ENCODE results near the gene MRPL24. TPM values are rescaled to one million over a fixed set of nuclear protein-coding genes. Genes with fewer than 3 reads are reported as not detected.

MRPL24 gene
- total RNA-seq, 1 experiment from 2014 or later, result 27.3 TPM

- H4K91ac ChIP-seq (ENCODE audit: insufficient read length, low read depth, low read length), result no peak overlapping the region
- no peak for DNase-seq
- peak overlapping the region; percentile 73 for H3K9ac ChIP-seq (ENCODE audit: extremely low read depth, insufficient read length, low read length)
- H3K36me3 Mint-ChIP-seq (ENCODE audit: insufficient read depth in 1 of 3, low read depth in 3 of 3), result peaks cover 11 to 27% (median 25%) of the 10 kb centered on the region in 3 experiments
- no peak overlapping the region for H4K8ac ChIP-seq (replicated peaks; ENCODE audit: insufficient read length, low read depth, low read length)
- WGBS (ENCODE audit: extremely low coverage, insufficient read length, low lambda C conversion rate), result no CpG with 5 or more reads among the region's 14 CpGs
- no peaks in the 10 kb centered on the region for H4K20me1 ChIP-seq (ENCODE audit: control insufficient read depth, insufficient read depth, insufficient read length)
- peak overlapping the region; percentile 85 for H3K4me2 ChIP-seq (ENCODE audit: insufficient read depth, insufficient read length, low read length)
- no peak overlapping the region for H2BK120ac ChIP-seq (ENCODE audit: low read depth, low read length, poor library complexity, severe bottlenecking)
- peaks cover 17% of the 10 kb centered on the region for H3K23me2 ChIP-seq (ENCODE audit: insufficient read length, low read depth, low read length, poor library complexity, severe bottlenecking)
- no peak overlapping the region for H2AK5ac ChIP-seq (ENCODE audit: insufficient read length, low read length)
- H2BK15ac ChIP-seq (ENCODE audit: low read depth, low read length), result no peak overlapping the region
- H3K14ac ChIP-seq (ENCODE audit: insufficient read depth, low read length), result no peak overlapping the region
- no peak overlapping the region for H2BK5ac ChIP-seq (ENCODE audit: insufficient read length, low read length)
- H3K4me1 ChIP-seq (ENCODE audit: insufficient read depth, low read length), result no peaks in the 10 kb centered on the region; the same call in 1 of the 2 replicates
- no peak overlapping the region for H3K56ac ChIP-seq (ENCODE audit: insufficient read length, low read depth, low read length)
- H2BK12ac ChIP-seq (ENCODE audit: insufficient read length, low read depth, low read length), result no peak overlapping the region
- no peak overlapping the region for H3K23ac ChIP-seq (ENCODE audit: insufficient read length, low read depth, low read length)
- no peaks in the 10 kb centered on the region for H3K9me3 ChIP-seq (ENCODE audit: control insufficient read depth, low read depth, low read length)
- no peak overlapping the region for H3K4me3 Mint-ChIP-seq
- H3K79me2 ChIP-seq (ENCODE audit: insufficient read depth, low read length), result peaks cover 24% of the 10 kb centered on the region
- H3K9me3 Mint-ChIP-seq, result no peaks in the 10 kb centered on the region
- no peak overlapping the region for H3T11ph ChIP-seq (ENCODE audit: low read length)
- no peak for TF ChIP-seq CTCF (conservative IDR thresholded peaks at IDR 0.05)
- no peak overlapping the region for H3K27ac ChIP-seq (ENCODE audit: insufficient read length, low read depth, low read length)
- H2BK20ac ChIP-seq (ENCODE audit: low read depth, low read length, poor library complexity, severe bottlenecking), result no peak overlapping the region
- H2AFZ ChIP-seq (ENCODE audit: low read length), result no peak overlapping the region
- H3K27me3 Mint-ChIP-seq (ENCODE audit: low read depth), result no peaks in the 10 kb centered on the region
- H3K4me1 Mint-ChIP-seq, result peaks cover 31 to 33% of the 10 kb centered on the region in 2 experiments
- H3K79me1 ChIP-seq (ENCODE audit: insufficient read depth, low read depth, low read length, poor library complexity, severe bottlenecking), result peaks cover 9% of the 10 kb centered on the region
- no peak overlapping the region for H3K4ac ChIP-seq (ENCODE audit: low read depth, low read length)
- no peaks in the 10 kb centered on the region for H3K27me3 ChIP-seq (ENCODE audit: insufficient read depth, low read length)
- H4K5ac ChIP-seq (ENCODE audit: insufficient read length, low read depth, low read length), result peak overlapping the region; percentile 37
- peak overlapping the region in 1 of 3 experiments; percentile 88; a peak in 3 of 7 replicates for H3K27ac Mint-ChIP-seq
- H3K18ac ChIP-seq (ENCODE audit: insufficient read length, low read depth, low read length), result peak overlapping the region; percentile 41
These were observed 25.6 kb upstream of the MRPL24 start for GRCh38 chr1:156766298-156767100.
